Breast epithelium (tissue), 4 donors: Measurements from ENCODE around the gene SP110. TPM values are rescaled to one million over a fixed set of nuclear protein-coding genes. Genes with fewer than 3 reads are reported as not detected.

Experiments used
- DNase-seq, 2 donors: peaks; one replicate each; pipeline ENCODE4 v3.0.0-alpha.2; 2019; ENCODE audit warnings: low spot score in 2 of 2
- H3K27ac ChIP-seq, 2 donors: fragments of 200-600 bp; sonication (generic) in 1 of 2; one replicate each; pipeline ENCODE4 v1.5.1; 2016 to 2019; ENCODE audit warnings: mild to moderate bottlenecking in 1 of 2
- H3K27me3 ChIP-seq, 2 donors: fragments of 200-600 bp; sonication (generic) in 1 of 2; one replicate each; pipeline versions ENCODE4 v1.5.1 to v1.6.0; 2017 to 2019; ENCODE audit warnings: control low read depth in 1 of 2, mild to moderate bottlenecking in 1 of 2
- H3K36me3 ChIP-seq: fragments of 200-600 bp; one replicate; pipeline ENCODE4 v1.5.1; 2019
- H3K4me1 ChIP-seq, 2 donors: fragments of 200-600 bp; sonication (generic); one replicate each; pipeline ENCODE4 v1.5.1; 2016 to 2019; ENCODE audit warnings: control low read depth in 1 of 2
- H3K4me3 ChIP-seq, 3 donors: fragments of 200-600 bp; sonication (generic); 1 replicate in 2 of 3; 2 replicates in 1 of 3; pipeline ENCODE4 v1.5.1; 2016 to 2019; ENCODE audit warnings: mild to moderate bottlenecking in 3 of 3, moderate library complexity in 2 of 3
- H3K9me3 ChIP-seq, 2 donors: fragments of 200-600 bp; sonication (generic) in 1 of 2; one replicate each; pipeline ENCODE4 v1.5.1; 2016 to 2019; ENCODE audit warnings: control low read depth in 1 of 2
- CTCF ChIP-seq, 3 donors: fragments of 450-650 bp; IDR thresholded peaks; one replicate each; pipeline ENCODE4 v1.5.1; 2016 to 2017; ENCODE audit warnings: antibody characterized with exemption in 3 of 3, mild to moderate bottlenecking in 3 of 3, moderate library complexity in 3 of 3
- POLR2A ChIP-seq: fragments of 450-650 bp; IDR thresholded peaks from one replicate; pipeline ENCODE4 v1.6.1; 2016; ENCODE audit warnings: antibody characterized with exemption, mild to moderate bottlenecking, moderate library complexity
- POLR2AphosphoS5 ChIP-seq, 3 donors: sonication (generic); formaldehyde crosslinking; IDR thresholded peaks; one replicate each; pipeline ENCODE4 v1.6.1; 2017; ENCODE audit warnings: antibody characterized with exemption in 3 of 3
- intact Hi-C: fragments of 100-400 bp; cut with DNase I; formaldehyde crosslinking; loops from one replicate; pipeline ENCODE4 v1.15.1; 2023; ENCODE audit warnings: low total_unique reads
- total RNA-seq, 3 donors: library from RNA; depleted of rRNA; stranded (reverse); fragments of >200 nt; gene quantifications; one replicate each; pipeline ENCODE4 v1.1.0, GENCODE V29; 2016

SP110 gene
- total RNA-seq, 3 donors from 2014 or later: 18.2 to 39.0 (median 36.9) TPM

GRCh38 chr2:230161184-230161583, 58.6 kb downstream of the SP110 start:
- intact Hi-C loops: no loop called here
- Histone ChIP-seq H3K4me1 (no peaks in the 10 kb centered on the region), H3K9me3 (no peaks in the 10 kb centered on the region), H3K36me3 (no peaks in the 10 kb centered on the region), H3K4me3 (no peak overlapping the region), H3K27me3 (no peaks in the 10 kb centered on the region), H3K27ac (no peak overlapping the region)
- no peak for DNase-seq
- no peak for TF ChIP-seq CTCF (IDR thresholded peaks at IDR 0.05)
- no peak for TF ChIP-seq POLR2AphosphoS5 (IDR thresholded peaks at IDR 0.05)
- TF ChIP-seq POLR2A: no peak

GRCh38 chr2:230160112-230160660, 59.6 kb downstream of the SP110 start:
- H3K27ac ChIP-seq: no peak overlapping the region
- no peak for DNase-seq
- no peaks in the 10 kb centered on the region for H3K4me1 ChIP-seq
- no peaks in the 10 kb centered on the region for H3K27me3 ChIP-seq
- TF ChIP-seq CTCF (IDR thresholded peaks at IDR 0.05) (peak; percentile 49 to 68 (median 58)), POLR2AphosphoS5 (IDR thresholded peaks at IDR 0.05) (no peak), POLR2A (no peak)
- intact Hi-C loops: no loop called here
- H3K4me3 ChIP-seq: no peak overlapping the region
- no peaks in the 10 kb centered on the region for H3K9me3 ChIP-seq
- H3K36me3 ChIP-seq: no peaks in the 10 kb centered on the region

- TF ChIP-seq POLR2AphosphoS5 (IDR thresholded peaks at IDR 0.05) (no peak), CTCF (IDR thresholded peaks at IDR 0.05) (no peak), POLR2A (no peak)
- no peaks in the 10 kb centered on the region for H3K9me3 ChIP-seq
- DNase-seq: no peak
- no peak overlapping the region for H3K27ac ChIP-seq
- no peaks in the 10 kb centered on the region for H3K27me3 ChIP-seq
- no peaks in the 10 kb centered on the region for H3K36me3 ChIP-seq
- no peaks in the 10 kb centered on the region for H3K4me1 ChIP-seq
- H3K4me3 ChIP-seq: no peak overlapping the region
- intact Hi-C loops: no loop called here
Observed at GRCh38 chr2:230158468-230158867, 61.3 kb downstream of the SP110 start.

GRCh38 chr2:230156782-230157699, 62.7 kb downstream of the SP110 start:
- H3K36me3 ChIP-seq: no peaks in the 10 kb centered on the region
- H3K9me3 ChIP-seq: no peaks in the 10 kb centered on the region
- H3K4me1 ChIP-seq: no peaks in the 10 kb centered on the region
- TF ChIP-seq CTCF (IDR thresholded peaks at IDR 0.05) (no peak), POLR2AphosphoS5 (IDR thresholded peaks at IDR 0.05) (no peak), POLR2A (no peak)
- intact Hi-C loops: no loop called here
- H3K27me3 ChIP-seq: no peaks in the 10 kb centered on the region
- no peak for DNase-seq
- peak overlapping the region in 1 of 2 donors; percentile 38 for H3K27ac ChIP-seq
- H3K4me3 ChIP-seq: no peak overlapping the region

GRCh38 chr2:230155359-230155758, 64.4 kb downstream of the SP110 start:
- intact Hi-C loops: no loop called here

More at GRCh38 chr2:230155359-230155758, 64.4 kb downstream of the SP110 start:
- Histone ChIP-seq H3K36me3 (no peaks in the 10 kb centered on the region), H3K4me1 (no peaks in the 10 kb centered on the region), H3K4me3 (no peak overlapping the region), H3K27me3 (no peaks in the 10 kb centered on the region), H3K27ac (no peak overlapping the region), H3K9me3 (no peaks in the 10 kb centered on the region)
- no peak for TF ChIP-seq CTCF (IDR thresholded peaks at IDR 0.05)
- no peak for TF ChIP-seq POLR2AphosphoS5 (IDR thresholded peaks at IDR 0.05)
- TF ChIP-seq POLR2A: no peak
- DNase-seq: no peak
